PC-9 (cell line): ENCODE data around the gene DLX4. TPM values are rescaled to one million over a fixed set of nuclear protein-coding genes. Genes with fewer than 3 reads are reported as not detected.

Experiments used
- BruUV-seq: library from RNA; stranded (reverse); fragments of 400-500 nt; replicated peaks from 2 replicates; lab custom pipeline; 2021; lab: Mats Ljungman, UMichigan
- CTCF ChIA-PET: fragments of 300-600 bp; sonication (Branson Sonifier 250); formaldehyde crosslinking; loops from one replicate; lab custom pipeline; 2022; ENCODE audit warnings: antibody characterized with exemption; lab: Charles Lee
- POLR2A ChIA-PET: fragments of 300-600 bp; sonication (Branson Sonifier 250); formaldehyde crosslinking; loops from one replicate; lab custom pipeline; 2022; ENCODE audit warnings: antibody characterized with exemption; ENCODE audit not compliant: unreplicated experiment; lab: Charles Lee
- DNase-seq, 2 experiments: peaks; one replicate each; pipeline versions ENCODE4 v3.0.0 to v3.0.0-alpha.2; 2015 to 2022; ENCODE audit warnings: mixed read lengths in 1 of 2
- H2AFZ ChIP-seq: fragments of 200-600 bp; sonication (generic); 2 replicates; pipeline ENCODE4 v1.8.1; 2017; ENCODE audit warnings: antibody characterized with exemption
- H3F3A ChIP-seq: fragments of 200-600 bp; sonication (generic); 2 replicates; pipeline ENCODE4 v1.8.1; 2017; ENCODE audit warnings: antibody characterized with exemption, mild to moderate bottlenecking, low read depth; ENCODE audit not compliant: insufficient read depth
- H3K27ac ChIP-seq: fragments of 200-600 bp; sonication (generic); 2 replicates; pipeline ENCODE4 v1.6.1; 2016; ENCODE audit warnings: mixed run types
- H3K27me3 ChIP-seq: fragments of 200-600 bp; sonication (generic); 2 replicates; pipeline ENCODE4 v1.6.1; 2016; ENCODE audit warnings: low read depth, mixed run types; ENCODE audit not compliant: insufficient read depth
- H3K36me3 ChIP-seq: fragments of 200-600 bp; sonication (generic); 2 replicates; pipeline ENCODE4 v1.6.1; 2016; ENCODE audit warnings: low read depth, mixed run types
- H3K4me1 ChIP-seq: fragments of 200-600 bp; sonication (generic); replicated peaks from 2 replicates; pipeline ENCODE4 v1.6.1; 2016; ENCODE audit warnings: mixed run types; ENCODE audit not compliant: insufficient read depth
- H3K4me2 ChIP-seq: fragments of 200-600 bp; sonication (generic); 2 replicates; pipeline ENCODE4 v1.6.1; 2017; ENCODE audit warnings: mixed run types
- H3K4me3 ChIP-seq: fragments of 200-600 bp; sonication (generic); 2 replicates; pipeline ENCODE4 v1.6.1; 2016; ENCODE audit warnings: mixed run types
- H3K79me2 ChIP-seq: fragments of 200-600 bp; sonication (generic); 2 replicates; pipeline ENCODE4 v1.6.1; 2017; ENCODE audit warnings: low read depth, mixed run types
- H3K9me2 ChIP-seq: fragments of 200-600 bp; sonication (generic); 2 replicates; pipeline ENCODE4 v1.8.1; 2017; ENCODE audit warnings: mild to moderate bottlenecking; ENCODE audit not compliant: insufficient read depth
- H3K9me3 ChIP-seq: fragments of 200-600 bp; sonication (generic); 2 replicates; pipeline ENCODE4 v1.8.1; 2016; ENCODE audit warnings: low read depth; ENCODE audit not compliant: insufficient read depth
- H4K20me1 ChIP-seq: fragments of 200-600 bp; sonication (generic); 2 replicates; pipeline ENCODE4 v1.8.1; 2017; ENCODE audit not compliant: insufficient read depth
- EZH2 ChIP-seq: fragments of 200-600 bp; sonication (generic); IDR thresholded peaks from 2 replicates; pipeline ENCODE4 v1.8.0; 2017; ENCODE audit warnings: antibody characterized with exemption, low read depth
- intact Hi-C: fragments of 100-400 bp; cut with micrococcal nuclease; formaldehyde crosslinking; loops from one replicate; pipeline ENCODE4 v1.10.0; 2022; ENCODE audit not compliant: unreplicated experiment
- total RNA-seq: library from RNA; stranded (reverse); gene quantifications from 2 replicates; pipeline ENCODE4 v1.2.3, GENCODE V29; 2021
- TF ChIP-seq, protein P1 (sequence below): fragments of 200-600 bp; sonication (generic); conservative IDR thresholded peaks from 2 replicates; pipeline ENCODE4 v1.6.1; 2017; ENCODE audit warnings: mixed run types, antibody characterized with exemption, mild to moderate bottlenecking, moderate library complexity

DLX4 gene
- total RNA-seq, 1 experiment from 2014 or later: 8.8 TPM

GRCh38 chr17:49924116-49924515, 44.9 kb upstream of the DLX4 start:
- H3K36me3 ChIP-seq: no peaks in the 10 kb centered on the region
- TF ChIP-seq EZH2: no peak
- no peaks in the 10 kb centered on the region for H3K9me3 ChIP-seq
- no peak overlapping the region for H3K27ac ChIP-seq
- ChIA-PET POLR2A (no interaction called here), CTCF (no interaction called here)
- intact Hi-C loops: no loop called here
- no peaks in the 10 kb centered on the region for H3K9me2 ChIP-seq
- 0 out of 2 replicates have a peak, but pooled peaks cover 14% of the 10 kb centered on the region for H3K4me1 ChIP-seq
- no peaks in the 10 kb centered on the region for H3K79me2 ChIP-seq
- no peaks in the 10 kb centered on the region for H3K27me3 ChIP-seq
- H3K4me3 ChIP-seq: no peak overlapping the region
- no peaks in the 10 kb centered on the region for H4K20me1 ChIP-seq
- peaks cover 11% of the 10 kb centered on the region; the same call in 1 of the 2 replicates for H3F3A ChIP-seq
- no TSS peak for BruUV-seq
- DNase-seq: no peak
- H3K4me2 ChIP-seq: no peak overlapping the region
- no peak overlapping the region for H2AFZ ChIP-seq

DNA sequence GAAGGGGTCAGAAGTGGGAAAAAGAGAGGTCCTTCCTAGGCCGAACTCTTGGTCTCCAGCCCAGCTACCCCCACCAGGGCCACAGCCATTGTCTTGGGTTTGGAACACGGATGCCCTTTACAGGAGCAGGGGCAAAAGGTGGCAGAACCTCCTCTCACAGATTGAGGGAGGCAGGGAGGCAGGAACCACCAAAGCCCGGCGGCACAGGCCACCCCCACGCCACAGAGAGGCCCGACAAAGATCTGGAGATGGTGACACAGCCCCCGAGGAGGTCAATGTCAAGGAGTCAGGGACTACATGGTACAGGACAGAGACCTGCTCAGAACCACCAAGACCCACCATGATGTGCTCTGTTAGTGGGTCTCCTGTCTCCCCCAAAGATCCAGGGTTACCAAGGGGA, 44.4 kb upstream of the DLX4 start:
- Histone ChIP-seq H3K9me3 (no peaks in the 10 kb centered on the region), H3K9me2 (no peaks in the 10 kb centered on the region), H3F3A (peaks cover 11% of the 10 kb centered on the region; the same call in 1 of the 2 replicates), H3K79me2 (no peaks in the 10 kb centered on the region), H3K4me1 (0 out of 2 replicates have a peak, but pooled peaks cover 19% of the 10 kb centered on the region), H3K27me3 (no peaks in the 10 kb centered on the region), H3K36me3 (no peaks in the 10 kb centered on the region), H2AFZ (no peak overlapping the region), H3K4me2 (no peak overlapping the region), H3K27ac (no peak overlapping the region), H3K4me3 (no peak overlapping the region), H4K20me1 (no peaks in the 10 kb centered on the region)
- intact Hi-C loops: no loop called here
- ChIA-PET POLR2A (no interaction called here), CTCF (no interaction called here)
- no peak for DNase-seq
- BruUV-seq: no TSS peak
- TF ChIP-seq EZH2: no peak
- TF ChIP-seq, protein P1, sequence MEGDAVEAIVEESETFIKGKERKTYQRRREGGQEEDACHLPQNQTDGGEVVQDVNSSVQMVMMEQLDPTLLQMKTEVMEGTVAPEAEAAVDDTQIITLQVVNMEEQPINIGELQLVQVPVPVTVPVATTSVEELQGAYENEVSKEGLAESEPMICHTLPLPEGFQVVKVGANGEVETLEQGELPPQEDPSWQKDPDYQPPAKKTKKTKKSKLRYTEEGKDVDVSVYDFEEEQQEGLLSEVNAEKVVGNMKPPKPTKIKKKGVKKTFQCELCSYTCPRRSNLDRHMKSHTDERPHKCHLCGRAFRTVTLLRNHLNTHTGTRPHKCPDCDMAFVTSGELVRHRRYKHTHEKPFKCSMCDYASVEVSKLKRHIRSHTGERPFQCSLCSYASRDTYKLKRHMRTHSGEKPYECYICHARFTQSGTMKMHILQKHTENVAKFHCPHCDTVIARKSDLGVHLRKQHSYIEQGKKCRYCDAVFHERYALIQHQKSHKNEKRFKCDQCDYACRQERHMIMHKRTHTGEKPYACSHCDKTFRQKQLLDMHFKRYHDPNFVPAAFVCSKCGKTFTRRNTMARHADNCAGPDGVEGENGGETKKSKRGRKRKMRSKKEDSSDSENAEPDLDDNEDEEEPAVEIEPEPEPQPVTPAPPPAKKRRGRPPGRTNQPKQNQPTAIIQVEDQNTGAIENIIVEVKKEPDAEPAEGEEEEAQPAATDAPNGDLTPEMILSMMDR: no peak

- Histone ChIP-seq H3K27ac (no peak overlapping the region), H3F3A (peaks cover 11% of the 10 kb centered on the region; the same call in 1 of the 2 replicates), H3K4me3 (no peak overlapping the region), H4K20me1 (no peaks in the 10 kb centered on the region), H3K27me3 (no peaks in the 10 kb centered on the region), H3K4me2 (no peak overlapping the region), H3K9me3 (no peaks in the 10 kb centered on the region), H3K36me3 (no peaks in the 10 kb centered on the region), H3K79me2 (no peaks in the 10 kb centered on the region), H3K4me1 (0 out of 2 replicates have a peak, but pooled peaks cover 15% of the 10 kb centered on the region), H3K9me2 (no peaks in the 10 kb centered on the region), H2AFZ (no peak overlapping the region)
- ChIA-PET POLR2A (no interaction called here), CTCF (no interaction called here)
- BruUV-seq: no TSS peak
- no peak for DNase-seq
- no peak for TF ChIP-seq EZH2
- TF ChIP-seq, protein P1: no peak
- intact Hi-C loops: no loop called here
These were observed 43.1 kb upstream of the DLX4 start for GRCh38 chr17:49925921-49926320.

DNA sequence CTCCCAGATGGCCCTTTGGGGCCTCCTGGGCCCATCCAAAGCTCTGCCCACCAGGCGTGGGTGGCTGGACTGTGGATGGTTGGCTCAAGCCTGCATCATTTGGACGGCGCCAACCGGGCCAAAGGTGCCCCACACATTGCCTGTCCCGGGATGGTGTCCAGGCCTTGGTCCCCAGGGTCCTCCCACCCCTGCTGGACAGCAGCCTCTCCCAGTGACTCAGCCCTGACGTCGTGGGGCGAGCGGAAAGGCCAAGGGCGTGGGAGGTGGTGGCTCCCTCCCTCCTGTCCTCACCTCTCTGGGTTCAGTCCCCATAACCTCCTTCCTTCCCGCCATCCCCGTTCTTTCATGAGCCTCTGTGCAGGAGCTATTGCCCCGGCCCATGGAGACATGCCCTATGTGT, 42.1 kb upstream of the DLX4 start:
- Histone ChIP-seq H3K9me3 (no peaks in the 10 kb centered on the region), H4K20me1 (no peaks in the 10 kb centered on the region), H3F3A (peaks cover 11% of the 10 kb centered on the region; the same call in 1 of the 2 replicates), H3K79me2 (no peaks in the 10 kb centered on the region), H3K27ac (no peak overlapping the region), H3K4me1 (0 out of 2 replicates have a peak, but pooled peaks cover 15% of the 10 kb centered on the region), H3K9me2 (no peaks in the 10 kb centered on the region), H3K27me3 (no peaks in the 10 kb centered on the region), H3K4me2 (no peak overlapping the region), H3K36me3 (no peaks in the 10 kb centered on the region), H3K4me3 (no peak overlapping the region), H2AFZ (no peak overlapping the region)
- TF ChIP-seq EZH2: no peak
- TF ChIP-seq, protein P1: no peak
- DNase-seq: no peak
- POLR2A ChIA-PET: no interaction called here
- CTCF ChIA-PET: interaction anchor here (0.6 kb wide), 1 partner anchor 25 kb away, joined by 7 read pairs; no protein-coding TSS in a partner anchor
- intact Hi-C loops: no loop called here
- no TSS peak for BruUV-seq
